SK-MEL-5 (cell line): Measurements from ENCODE around the gene BRI3. TPM values are rescaled to one million over a fixed set of nuclear protein-coding genes. Genes with fewer than 3 reads are reported as not detected.
"Not testable (repeated sequence)": the region's sequence is repeated elsewhere in the genome, so short reads cannot be mapped to it uniquely, and the experiment has no call there.

Source experiments
- DNase-seq: peaks from one replicate; pipeline ENCODE4 v3.0.0-alpha.2; 2016; ENCODE audit warnings: low read depth, low spot score
- in situ Hi-C: cut with HindIII; loops from 2 replicates; pipeline ENCODE4 v1.10.0; 2016; ENCODE audit warnings: low sequenced_read_pairs, high pct_unique_total_duplicates, low pct_unique_long_range_greater_than_20kb
- total RNA-seq: library from RNA; depleted of rRNA; stranded (reverse); fragments of >200 nt; shearing (Covaris generic); gene quantifications from 2 replicates; pipeline ENCODE4 v1.2.3, GENCODE V29; 2014

BRI3 gene
- total RNA-seq, 1 experiment from 2014 or later = 126 TPM

DNA sequence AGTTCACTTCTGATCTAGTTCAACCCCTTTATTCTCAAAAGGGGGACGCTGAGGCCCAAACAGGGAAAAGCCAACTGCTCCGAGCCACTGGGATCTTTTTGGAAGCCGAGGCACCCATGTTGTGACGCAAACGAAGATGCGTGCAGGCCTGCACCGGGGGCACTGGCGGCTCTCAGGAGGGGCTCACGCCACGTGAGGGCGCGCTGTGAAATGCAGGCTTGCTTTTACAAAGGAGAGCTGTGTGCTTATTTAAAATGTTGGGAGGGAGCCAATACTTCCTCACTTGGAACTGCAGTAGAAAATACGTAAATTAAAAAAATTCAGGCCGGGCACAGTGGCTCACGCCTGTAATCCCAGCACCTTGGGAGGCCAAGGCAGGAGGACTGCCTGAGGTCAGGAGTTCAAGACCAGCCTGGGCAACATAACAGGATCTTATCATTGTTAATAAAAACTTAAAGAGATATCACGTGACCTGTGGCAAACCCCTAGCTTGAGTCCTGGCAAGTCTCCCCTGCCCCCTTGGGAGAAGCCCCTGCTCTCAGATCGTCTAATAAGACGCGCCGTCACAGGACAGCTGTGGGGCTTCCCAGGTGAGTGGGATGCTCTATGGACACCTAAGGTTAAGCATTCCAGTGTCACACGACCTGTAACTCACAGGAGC lies 16.3 kb downstream of the BRI3 start:
- in situ Hi-C loops = no loop called here

DNA sequence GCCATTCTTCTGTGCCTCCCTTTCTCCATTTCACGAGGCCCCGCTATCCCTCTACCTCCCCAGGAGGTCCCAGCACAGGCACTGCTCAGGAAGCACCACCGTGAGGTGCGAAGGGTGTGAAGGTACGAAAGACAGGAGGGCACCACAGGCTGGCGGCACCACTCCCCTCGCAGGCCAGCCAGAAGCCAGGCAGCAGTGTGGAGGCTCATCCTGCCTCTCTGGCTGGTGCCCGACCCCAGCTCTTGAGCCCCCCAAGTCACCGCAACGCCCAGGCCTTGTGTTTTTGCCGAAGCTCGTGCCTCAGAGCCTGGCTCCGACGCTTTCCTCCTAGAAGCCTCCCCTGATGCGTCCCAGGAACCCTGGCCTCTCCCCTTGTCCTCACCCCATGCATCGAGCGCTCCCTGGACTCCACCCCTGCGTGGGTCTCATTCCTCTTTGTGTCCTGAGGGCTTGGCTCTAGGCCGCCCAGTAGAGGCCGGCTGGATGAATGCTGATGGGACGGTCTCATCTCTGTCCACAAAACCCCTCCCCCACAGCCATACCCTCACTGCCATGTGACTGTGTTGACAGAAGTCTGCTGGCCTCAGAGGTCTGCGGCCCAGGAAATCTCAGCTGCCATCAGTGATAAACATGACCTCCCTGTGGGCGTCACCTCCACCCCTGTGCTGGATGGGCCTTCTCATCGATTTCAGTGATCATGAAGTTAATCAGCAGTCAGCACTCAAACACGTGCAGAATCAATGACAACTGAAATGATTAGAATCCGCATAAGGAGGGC lies 19.3 kb downstream of the BRI3 start:
- no peak for DNase-seq
- in situ Hi-C loops = no loop called here

More for the DNA sequence above, 16.3 kb downstream of the BRI3 start:
- peak; percentile 84 for DNase-seq

DNA sequence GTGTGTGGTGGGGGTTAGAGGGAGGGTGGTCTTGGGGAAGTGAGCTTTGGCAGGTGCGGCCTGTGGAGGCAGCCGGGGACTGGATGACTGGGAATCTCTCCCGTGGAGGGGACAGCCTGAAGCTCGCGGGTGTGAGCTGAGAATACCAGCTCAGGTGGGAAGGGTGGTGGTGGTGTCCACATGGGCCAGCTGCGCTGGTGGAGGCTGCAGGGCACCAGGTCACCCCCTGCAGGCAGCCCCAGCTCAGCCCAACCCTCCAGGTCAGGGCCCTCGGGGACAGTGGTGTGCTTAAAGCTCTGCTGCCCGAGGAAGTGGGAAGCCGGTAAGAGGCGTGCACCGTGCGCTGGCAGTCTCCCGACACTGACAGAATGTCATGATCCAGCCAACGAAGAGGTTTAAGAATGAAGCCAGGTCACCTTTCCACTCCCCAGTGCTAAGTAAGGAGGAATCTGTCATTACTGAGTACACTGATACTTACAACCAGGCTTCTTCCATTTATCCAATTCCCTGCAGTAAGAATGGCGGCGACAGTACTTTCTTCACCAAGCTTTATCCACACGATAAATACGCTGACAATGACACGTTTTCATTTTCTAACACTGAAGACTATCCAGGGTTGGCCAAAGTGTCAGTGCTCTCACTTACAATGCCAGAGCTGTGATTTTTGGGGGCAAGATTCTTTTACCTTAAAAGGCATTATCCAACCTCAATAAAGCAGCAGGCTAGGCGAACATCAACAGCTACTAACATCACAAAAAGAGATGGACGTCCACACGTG lies 20.4 kb downstream of the BRI3 start:
- in situ Hi-C loops = no loop called here

DNA sequence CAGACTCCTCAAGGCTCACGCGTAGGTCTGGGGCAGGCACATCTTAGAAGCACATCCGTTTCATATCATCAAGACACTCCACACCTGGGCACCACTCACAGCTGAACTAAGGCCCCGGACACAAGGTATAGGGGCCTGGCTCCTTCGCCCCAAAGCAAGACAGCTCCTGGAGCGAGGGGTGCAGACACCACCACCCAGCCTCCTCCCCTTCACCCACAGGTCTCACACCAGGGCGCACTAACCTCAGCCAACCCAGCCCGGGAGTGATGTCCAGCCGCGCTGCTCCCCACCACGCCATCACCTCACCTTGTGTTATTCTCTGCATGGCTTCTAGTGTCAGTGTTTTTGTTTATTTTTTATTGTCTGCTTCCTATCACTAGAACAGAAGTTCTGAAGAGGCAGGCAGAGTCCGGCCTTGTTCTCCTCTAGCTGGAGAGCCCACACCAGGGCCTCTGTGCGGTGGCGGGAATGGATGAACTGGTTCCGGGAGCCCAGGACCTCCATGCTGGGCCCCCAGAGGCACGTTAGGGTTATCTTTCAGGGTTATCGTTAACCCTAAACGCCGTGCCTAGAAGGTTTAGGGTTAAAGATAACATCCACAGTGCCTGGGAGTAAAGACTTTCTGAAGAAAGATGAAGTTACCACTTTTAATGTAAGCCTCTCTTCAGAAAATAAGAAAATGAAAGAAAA lies 21.8 kb downstream of the BRI3 start:
- DNase-seq = no peak
- in situ Hi-C loops = no loop called here

More for the DNA sequence above, 20.4 kb downstream of the BRI3 start:
- DNase-seq = no peak

DNA sequence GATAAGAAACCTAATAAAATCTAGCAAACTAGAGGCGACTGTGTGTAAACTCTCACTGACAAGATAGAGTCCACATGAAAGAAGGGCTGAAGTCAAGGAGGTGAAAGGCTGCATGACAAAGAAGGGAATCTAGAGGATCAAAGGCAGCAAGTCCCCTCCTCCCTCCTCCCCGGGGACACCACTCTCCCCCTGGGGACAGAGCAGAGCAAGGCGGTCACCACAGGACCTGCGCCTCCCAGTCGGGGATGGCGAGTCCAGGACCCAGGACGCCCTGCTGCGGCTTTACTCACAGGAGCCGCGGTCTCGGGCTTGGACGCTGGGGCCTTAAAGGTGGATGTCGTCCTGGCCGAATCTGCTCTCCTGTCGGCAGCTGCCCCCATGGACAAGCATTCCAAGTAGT lies 22.4 kb downstream of the BRI3 start:
- in situ Hi-C loops = no loop called here
- no peak for DNase-seq

DNA sequence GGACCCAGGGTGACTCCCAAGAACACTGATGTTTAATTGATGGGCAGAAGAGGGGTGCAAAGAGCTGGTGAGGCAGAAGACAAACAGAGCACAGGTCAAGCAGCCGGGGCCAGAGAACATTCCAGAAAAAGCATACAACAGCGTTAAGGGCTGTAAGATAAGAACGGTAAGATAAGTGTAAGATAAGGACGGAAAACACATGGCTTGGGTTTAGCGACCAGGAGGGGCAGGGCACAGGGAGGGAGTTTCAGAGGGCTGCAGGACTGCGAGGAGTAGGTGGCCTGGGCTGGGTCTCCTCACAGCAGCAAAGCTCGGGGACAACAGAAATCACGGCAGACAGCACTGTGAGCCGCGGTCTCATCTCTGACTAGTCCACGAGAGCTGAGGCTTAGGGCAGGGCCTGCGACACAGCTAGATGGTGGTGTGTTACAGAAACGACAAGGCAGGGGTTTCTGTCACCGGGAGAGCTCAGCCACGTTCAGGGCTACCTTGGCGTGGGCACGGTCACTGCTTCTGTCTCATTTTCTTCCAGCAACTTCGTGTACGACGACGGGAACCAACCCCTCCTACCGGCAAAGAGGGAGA lies 24.6 kb downstream of the BRI3 start:
- no peak for DNase-seq
- in situ Hi-C loops = no loop called here

DNA sequence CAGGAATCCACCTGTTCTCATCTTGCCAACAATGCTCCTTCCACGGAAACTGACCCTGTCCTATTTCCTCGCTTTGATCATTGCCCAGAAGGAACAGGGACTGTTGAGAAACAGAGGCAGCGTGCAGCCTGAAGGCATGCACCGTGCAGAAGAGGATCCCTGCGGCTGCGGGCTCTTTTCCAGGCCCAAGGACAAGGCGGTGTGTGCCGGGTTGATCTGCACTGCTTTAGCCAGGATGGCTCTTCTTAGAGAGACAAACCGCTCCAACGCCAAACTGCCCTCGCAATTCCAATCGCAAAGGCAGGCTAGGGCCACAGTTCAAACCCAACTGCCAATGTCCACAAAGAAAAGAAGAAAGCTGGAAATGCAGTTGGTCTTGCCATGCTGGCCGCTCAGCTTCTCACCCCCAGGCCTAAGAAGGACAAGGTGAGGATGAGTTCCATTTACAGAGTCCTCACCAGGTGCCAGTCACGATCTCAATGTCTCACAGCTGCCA lies 26.5 kb downstream of the BRI3 start:
- DNase-seq = no peak
- in situ Hi-C loops = no loop called here

DNA sequence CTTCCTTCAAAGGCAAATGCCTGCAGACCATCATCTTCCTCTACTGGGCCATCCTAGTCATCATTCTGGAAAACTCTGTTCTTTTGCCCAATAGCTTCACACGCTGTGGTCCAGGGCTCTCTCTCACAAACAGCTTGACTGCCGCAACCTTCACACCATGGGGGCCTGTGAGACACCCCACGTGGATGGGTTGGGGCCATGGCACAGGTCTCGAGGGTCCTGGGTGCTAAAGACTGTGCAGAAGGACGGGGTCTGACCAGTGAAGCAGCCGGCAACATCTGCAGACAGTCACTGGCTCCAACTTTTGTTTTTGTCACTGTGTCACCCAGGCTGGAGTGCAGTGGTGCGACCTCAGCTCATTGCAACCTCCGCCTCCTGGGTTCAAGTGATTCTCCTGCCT lies 28.1 kb downstream of the BRI3 start:
- DNase-seq = no peak
- in situ Hi-C loops = no loop called here

DNA sequence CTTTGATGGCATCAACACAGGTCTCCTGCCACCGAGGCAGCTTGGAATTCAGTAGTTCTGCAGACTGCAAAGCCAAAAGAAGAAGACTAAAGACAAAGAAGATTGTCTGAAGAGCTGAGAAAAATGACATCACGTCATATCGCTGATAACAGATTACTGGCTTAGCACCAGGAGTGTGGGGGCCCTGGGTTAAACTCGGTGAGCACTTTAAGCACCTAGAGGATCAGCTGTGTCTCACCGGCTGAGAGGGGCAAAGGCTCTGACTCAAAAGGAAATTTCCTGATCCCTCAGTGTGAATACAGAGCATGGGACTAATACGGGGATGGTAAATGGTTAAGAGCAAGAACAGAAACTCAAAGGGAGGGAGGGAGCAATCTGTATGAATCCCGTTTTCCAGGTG lies 30.7 kb downstream of the BRI3 start:
- DNase-seq = no peak
- in situ Hi-C loops = no loop called here

DNA sequence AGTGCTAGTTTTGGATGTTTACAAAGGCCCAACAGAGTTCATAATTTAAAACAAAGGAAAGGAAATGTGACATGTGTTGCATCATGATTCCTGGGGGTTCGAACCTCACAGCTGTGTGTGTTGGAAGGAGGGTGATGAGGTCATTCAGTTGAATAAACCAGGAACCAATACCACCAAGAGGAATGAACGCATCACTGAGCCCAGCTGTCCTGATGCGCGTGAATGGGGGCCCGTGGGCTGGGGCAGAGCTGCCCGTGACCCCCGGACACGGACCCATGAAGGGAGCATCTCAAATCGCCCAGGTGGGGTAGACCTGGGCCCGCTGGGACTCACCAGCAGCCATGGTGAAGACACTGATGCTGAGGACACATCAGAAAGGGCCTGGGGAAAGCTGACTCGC lies 33.0 kb downstream of the BRI3 start:
- in situ Hi-C loops = no loop called here
- DNase-seq = no peak

DNA sequence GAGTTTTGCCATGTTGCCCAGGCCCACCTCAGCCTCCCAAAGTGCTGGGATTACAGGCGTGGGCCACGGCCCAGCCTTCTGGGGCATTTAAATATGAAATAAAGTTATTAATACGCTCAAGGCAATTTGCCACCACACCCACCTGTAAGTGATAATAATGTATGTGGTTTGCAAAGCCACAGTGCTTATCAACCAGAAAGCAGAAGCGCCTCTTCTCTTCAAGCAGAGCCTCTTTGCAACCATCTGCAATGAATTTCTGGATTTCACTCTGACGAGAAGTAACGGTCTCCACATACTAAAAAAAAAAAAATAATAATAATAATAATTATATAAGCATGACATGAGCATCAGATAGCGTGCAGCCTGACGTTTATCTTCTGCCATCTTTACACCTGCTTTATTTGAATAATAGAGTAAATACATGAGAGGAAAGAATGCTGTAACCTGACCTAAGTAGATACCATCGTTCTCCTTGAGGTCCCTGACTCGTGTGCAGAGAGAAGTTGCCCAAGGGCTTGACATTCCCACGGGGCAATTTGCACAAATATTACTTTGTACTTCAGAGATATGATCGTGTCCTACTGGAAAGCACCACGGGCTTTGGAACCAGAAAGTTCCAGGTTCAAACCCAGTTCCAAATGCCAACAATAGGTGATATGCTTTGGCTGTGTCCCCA lies 34.0 kb downstream of the BRI3 start:
- in situ Hi-C loops = no loop called here
- DNase-seq = no peak

DNA sequence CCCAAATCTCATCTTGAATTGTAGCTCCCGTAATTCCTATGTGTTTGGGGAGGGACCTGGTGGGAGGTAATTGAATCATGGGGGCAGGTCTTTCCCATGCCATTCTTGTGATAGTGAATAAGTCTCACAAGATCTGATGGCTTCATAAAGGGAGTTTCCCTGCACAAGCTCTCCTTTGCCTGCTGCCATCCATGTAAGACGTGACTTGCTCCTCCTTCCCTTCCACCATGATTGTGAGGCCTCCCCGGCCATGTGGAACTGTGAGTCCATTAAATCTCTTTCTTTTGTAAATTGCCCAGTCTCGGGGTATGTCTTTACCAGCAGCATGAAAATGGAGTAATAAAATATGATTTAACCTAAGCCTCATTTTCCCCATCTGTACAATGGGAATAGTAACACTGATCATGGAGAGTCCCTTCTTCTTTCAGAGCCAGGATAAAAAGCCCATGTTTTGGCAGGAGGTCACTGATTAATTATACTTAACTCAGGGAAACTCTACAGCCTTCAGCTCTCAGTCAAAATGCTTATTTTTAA lies 34.6 kb downstream of the BRI3 start:
- DNase-seq, in situ Hi-C loops: not testable (repeated sequence)

DNA sequence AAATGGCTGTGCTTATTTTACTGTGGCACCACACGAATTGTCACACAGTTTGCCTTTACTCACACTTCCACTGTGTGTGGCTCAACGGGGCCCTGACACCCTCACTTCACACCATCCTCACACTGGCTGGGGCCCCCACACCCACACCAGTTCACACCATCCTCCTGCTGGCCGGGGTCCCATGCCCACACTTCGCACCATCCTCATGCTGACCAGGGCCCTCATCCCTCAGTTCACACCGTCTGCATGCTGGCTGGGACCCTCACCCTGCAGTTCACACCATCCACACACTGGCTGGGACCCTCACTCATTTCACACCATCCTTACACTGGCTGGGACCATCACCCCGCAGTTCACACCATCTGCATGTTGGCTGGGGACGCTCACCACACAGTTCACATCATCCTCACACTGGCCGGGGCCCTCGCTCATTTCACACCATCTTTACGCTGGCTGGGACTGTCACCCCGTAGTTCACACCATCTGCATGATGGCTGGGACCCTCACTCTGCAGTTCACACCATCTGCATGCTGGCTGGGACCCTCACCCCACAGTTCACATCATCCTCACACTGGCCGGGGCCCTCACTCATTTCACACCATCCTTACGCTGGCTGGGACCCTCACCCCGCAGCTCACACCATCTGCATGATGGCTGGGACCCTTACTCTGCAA lies 36.0 kb downstream of the BRI3 start:
- in situ Hi-C loops = no loop called here
- DNase-seq = no peak

DNA sequence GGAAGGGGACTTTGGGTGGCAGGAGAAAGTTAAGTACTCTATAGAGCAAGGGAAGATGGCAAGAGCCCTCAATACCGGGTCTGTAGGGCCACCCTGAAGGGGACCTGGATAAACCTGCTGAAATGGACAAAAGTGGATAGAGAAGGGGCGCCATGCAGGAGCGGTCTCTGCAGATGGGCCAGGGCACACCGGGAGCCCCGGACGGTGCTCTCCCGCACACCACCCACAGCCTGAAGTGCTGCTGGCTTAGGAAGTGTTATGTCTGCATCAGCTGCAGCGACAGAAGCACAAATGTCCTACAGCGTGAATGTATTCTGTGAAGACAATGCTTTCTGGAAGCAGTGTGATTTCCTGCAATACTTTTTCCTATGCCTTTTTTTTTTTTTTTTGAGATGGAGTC lies 37.7 kb downstream of the BRI3 start:
- DNase-seq = no peak
- in situ Hi-C loops = no loop called here

DNA sequence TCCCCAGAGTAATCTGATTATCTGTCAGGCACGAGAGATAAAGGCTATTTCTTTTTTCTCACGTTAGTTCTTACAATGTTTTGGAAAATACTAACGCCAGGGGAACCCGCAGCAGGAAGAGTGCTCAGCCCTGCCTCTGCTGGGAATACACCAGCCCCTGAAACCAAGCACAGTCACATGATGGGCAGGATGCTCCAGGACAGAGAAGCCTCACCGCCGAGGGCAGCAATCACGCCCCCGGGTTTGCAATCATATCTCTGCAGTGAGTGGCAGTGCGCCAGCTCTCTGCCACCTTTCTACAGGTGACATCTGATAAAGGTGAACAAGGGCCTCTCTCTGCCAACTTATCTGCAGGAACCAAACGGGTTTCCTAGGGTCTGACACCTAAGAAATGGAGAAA lies 39.8 kb downstream of the BRI3 start:
- in situ Hi-C loops = no loop called here
- DNase-seq = no peak
